Measurements from ENCODE around the gene CARNS1.

Gene CARNS1

GRCh38 chr11:67375320-67376055, 40.0 kb upstream of the CARNS1 start:
- no peak for DNase-seq (ENCODE audit: low read depth)

DNA sequence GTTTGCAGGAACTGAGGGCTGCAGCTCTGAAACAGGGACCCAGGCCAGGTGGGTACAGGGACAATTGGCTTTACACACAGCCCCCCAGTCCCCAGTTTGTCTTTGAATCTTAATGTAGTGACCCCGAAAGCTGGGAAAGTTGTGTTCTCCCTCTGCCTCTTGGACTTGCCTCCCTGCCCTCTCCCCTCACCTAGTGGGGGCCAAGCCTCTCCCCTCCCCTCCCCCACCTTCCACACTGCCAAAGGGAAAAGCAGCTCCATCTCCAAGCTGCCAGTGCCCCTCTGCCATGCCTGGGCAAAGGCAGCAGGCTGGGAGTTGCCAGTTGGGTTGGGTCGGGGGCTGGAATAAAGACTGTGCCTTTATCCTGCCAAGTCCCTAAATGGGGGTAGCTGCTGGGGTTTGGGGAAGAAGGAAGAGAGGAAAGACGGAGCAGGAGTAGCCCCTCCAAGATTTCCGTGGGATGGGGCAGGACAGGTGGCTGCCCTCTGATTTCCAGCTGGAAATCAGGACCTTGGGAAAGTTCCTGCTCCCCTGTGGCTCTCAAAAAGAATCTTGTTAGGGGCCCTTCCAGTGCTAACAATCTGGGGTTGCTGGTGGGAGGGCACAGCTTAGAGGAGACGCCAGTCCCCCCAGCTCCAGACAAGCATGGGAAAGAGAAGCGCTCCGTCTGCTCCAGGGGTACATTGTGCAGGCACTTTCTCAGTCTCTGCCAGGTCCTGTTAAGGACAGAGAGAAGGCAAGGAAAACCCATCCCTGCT, 39.2 kb upstream of the CARNS1 start:
- no peak for DNase-seq (ENCODE audit: low read depth)

DNA sequence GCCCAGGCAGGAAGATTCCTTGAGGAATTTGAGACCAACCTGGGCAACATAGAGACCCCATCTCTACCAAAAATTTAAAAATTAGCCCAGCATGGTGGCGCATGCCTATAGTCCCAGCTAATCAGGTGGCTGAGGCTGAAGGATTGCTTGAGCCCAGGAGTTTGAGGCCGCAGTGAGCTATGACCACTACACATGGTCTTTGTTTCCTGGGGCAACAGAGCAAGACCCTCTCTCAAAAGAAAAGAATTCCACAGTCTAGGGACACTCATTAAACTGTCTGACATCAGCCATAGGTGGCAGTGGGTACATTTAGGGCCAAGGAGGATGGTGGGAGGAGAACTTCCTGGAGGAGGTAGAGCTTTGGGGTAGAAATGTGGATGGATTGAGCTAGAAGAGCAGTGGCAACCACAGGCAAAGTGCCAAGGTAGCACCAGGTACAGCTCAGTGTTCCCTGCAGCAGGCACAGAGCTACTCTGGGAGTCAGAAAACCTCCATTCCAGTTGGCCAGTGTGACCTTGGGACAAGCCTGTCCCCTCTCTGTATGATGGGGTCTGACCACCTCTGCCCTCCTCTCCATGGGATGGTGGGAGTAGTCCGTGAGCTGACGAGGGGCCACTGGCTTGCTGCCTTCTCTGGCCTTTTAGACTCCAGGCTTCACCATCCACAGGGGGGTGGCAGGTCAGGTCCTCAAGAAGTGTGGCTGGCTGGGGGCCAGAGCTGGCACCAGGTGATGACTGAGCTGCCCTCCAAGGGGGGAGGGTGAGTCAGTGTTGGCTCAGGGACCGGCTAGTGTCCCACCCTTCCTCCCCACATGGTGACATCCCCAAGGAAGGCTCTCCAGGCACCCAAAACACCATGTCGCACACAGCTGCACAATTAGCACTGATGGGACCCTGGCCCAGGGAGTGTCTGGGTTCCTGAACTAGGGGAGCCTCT, 38.3 kb upstream of the CARNS1 start:
- no peak for DNase-seq (ENCODE audit: low read depth)

- DNase-seq (ENCODE audit: low read depth): no peak
These were observed 36.9 kb upstream of the CARNS1 start for GRCh38 chr11:67378544-67378943.

DNA sequence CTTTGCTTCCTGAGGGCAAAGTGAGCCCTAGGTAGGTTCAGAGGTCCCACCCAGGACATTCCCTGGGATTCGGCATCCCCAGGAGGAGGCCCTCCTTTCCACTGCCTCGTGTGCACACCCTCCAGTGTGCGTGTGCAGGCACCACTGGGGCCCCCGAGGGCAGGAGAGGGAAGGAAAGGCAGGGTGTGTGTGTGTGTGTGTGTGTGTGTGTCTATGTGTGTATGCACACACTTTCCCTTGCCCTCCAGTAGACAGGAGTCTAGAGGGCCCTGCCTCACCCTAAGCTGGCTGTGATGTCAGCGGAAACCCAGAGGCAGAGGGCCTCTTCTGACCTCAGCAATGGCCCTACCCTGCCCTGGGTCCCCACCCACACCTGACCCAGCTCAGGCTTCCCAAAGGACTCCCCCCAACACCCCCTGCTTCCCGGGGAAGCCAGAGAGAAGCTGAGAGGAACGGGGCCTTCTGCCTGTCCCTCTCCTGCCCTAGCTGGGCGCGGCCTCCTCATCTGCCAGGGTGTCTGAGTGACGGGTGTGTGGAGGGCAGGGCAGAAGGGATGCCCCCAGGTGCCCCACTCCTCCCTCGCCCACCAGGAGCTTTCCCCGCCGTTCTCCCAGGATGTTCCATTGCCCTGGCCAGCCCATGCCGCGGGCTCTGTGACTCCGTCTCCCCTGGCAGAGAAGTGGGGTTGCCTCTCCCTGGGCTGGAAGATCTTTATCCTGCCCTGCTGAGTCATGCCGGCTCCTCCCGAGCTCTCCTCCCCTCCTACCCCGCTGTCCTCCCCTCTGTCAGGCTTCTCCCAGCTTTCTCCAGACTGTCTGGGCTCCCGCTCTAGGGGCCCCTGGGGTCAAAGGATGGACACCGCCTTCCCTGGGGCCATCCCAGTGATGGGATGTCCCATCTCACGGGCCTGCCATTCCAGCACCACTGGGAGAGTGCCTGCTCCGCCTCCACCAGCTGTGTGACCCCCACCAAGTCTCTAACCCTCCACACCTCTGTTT, 36.1 kb upstream of the CARNS1 start:
- DNase-seq (ENCODE audit: low read depth): no peak

- DNase-seq (ENCODE audit: low read depth): no peak
These were observed 34.1 kb upstream of the CARNS1 start for GRCh38 chr11:67381244-67381972.

DNA sequence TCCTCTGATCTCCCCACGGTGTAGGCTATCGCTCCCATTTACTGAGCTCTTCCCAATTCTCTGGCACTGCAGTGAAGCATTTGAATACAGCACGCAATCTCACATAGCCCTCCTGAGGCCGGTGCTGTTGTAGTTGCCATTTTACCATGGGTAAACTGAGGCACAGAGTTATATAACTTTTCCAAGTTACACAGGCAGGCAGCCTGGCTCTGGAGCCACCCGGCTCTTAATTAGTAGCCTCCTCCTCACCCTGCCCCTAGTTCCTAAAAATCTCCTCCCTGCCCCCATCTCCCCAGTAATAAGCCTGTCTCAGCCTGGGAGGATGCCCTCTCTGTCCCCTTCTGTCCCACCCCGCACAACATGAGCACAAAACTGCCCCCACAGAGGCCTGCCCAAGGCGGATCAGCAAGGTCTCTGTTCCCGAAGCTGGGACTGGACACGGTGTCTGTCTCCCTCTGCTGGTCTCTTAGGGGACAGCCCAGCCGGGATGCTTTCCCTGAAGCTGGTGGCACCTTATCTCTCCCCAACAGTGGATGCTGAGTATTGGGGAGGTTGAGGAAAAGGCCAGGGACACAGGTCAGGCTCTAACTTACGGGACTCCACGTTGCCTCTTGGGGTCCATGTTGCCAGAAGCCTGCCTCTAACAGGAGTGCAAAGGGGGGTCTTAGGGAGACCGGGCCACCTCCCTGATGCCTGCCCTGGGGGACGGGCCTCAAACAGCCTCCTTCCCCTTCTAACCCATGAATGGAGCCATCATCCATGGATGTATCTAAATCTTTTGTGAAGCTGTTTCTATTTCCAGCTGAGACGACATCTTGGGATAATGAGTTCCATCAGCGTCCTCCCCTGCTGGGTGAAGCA, 33.0 kb upstream of the CARNS1 start:
- DNase-seq (ENCODE audit: low read depth): peak; percentile 75

GRCh38 chr11:67384851-67385366, 30.6 kb upstream of the CARNS1 start:
- no peak for DNase-seq (ENCODE audit: low read depth)

GRCh38 chr11:67387069-67387468, 28.4 kb upstream of the CARNS1 start:
- DNase-seq (ENCODE audit: low read depth): no peak

GRCh38 chr11:67387518-67387917, 28.0 kb upstream of the CARNS1 start:
- DNase-seq (ENCODE audit: low read depth): no peak

GRCh38 chr11:67389477-67389876, 26.0 kb upstream of the CARNS1 start:
- no peak for DNase-seq (ENCODE audit: low read depth)

- DNase-seq (ENCODE audit: low read depth): no peak
These were observed 24.6 kb upstream of the CARNS1 start for GRCh38 chr11:67390947-67391303.

DNA sequence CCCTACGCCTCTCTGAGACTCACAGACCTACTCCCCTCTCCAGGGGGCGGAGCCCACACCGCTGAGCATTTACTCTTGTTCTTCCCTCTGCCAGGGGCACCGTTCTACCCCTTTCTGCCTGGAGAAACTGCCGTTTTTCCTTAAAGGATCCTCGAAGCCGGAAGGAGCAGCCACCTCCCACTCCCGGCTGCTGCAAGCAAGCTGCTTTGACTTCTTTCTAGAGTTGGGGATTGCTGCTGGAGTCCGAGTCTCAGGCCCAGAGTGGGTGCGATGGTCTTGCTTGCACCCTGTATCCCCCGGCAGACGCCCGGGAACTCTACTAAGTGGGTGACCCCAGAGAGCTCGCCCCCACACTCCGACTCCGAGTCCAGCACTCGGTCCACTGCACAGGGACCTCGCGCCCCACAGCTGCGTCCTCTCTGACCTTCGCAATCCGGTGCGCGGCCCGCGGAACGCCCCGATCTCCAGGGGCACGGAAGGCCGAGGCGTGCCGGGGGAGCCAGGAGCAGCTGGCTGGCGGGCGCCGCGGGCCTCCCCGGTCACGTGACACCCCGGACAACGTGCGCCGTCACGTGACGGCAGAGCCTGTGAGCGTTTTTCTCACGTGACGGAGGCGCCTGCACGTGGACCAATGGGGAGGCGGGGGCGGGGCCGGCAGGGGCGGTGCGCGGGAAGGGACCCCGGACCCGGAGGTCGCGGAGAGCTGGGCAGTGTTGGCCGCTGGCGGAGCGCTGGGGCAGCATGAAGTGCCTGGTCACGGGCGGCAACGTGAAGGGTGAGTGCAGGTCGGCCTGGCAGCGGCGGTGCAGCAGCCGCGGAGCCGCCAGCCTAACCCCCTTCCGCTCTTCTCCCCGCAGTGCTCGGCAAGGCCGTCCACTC, 23.9 kb upstream of the CARNS1 start, which contains the start of gene RAD9A:
Gene RAD9A, plus strand, starts transcription at position 683 of the 879 bp plus-strand sequence. Its CDS starts 59 bp downstream, at position 742.
- peak; percentile 87 for DNase-seq (ENCODE audit: low read depth)

- DNase-seq (ENCODE audit: low read depth): no peak
These were observed 23.2 kb upstream of the CARNS1 start for GRCh38 chr11:67392183-67392715.

DNA sequence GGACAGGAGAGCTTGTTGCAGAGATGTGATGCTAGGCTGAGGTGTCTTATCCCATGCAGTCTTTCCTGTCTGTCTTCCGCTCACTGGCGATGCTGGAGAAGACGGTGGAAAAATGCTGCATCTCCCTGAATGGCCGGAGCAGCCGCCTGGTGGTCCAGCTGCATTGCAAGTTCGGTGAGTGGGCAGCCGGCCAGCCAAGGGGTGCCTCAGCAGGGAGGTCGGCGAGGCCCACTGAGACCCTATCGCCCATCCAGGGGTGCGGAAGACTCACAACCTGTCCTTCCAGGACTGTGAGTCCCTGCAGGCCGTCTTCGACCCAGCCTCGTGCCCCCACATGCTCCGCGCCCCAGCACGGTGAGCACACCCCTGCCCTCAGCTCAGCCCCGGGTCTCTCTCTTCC, 22.0 kb upstream of the CARNS1 start:
- DNase-seq (ENCODE audit: low read depth): no peak

GRCh38 chr11:67393990-67394389, 21.5 kb upstream of the CARNS1 start:
- DNase-seq (ENCODE audit: low read depth): no peak

GRCh38 chr11:67395555-67396258, 19.8 kb upstream of the CARNS1 start:
- DNase-seq (ENCODE audit: low read depth): no peak

All from stimulated activated CD8-positive, alpha-beta memory T cell treated with anti-CD3 and anti-CD28 coated beads, Interleukin-15, amount 100 ng/mL, for 1 hour (primary cell).